ENCODE data around the gene HOXB4.

- no peak for TF ChIP-seq TAF1 (IDR thresholded peaks at IDR 0.05; ENCODE audit: borderline replicate concordance, low read depth, low read length)
- TF ChIP-seq POLR2A (IDR thresholded peaks at IDR 0.05; ENCODE audit: low read depth, low read length), result no peak
Measured at GRCh38 chr17:48592577-48592976, 14.4 kb upstream of the HOXB4 start.
